K562 (cell line): ENCODE measurements around the gene POT1. TPM values are rescaled to one million over a fixed set of nuclear protein-coding genes. Genes with fewer than 3 reads are reported as not detected.
A peak's percentile ranks its signal among the peaks of the same experiment; 100 is the strongest.

Experiments used
- ATAC-seq: fragments of 200-7000 bp; cut with Tn5 transposase; 3 replicates; pipeline ENCODE4 v1.9.1; 2020; ENCODE audit warnings: moderate library complexity
- BruUV-seq: library from RNA; stranded (reverse); fragments of 400-500 nt; replicated peaks from 2 replicates; lab custom pipeline; 2021; lab: Mats Ljungman, UMichigan
- CTCF ChIA-PET: fragments of 300-600 bp; formaldehyde crosslinking; extraction: SDS; loops from one replicate; lab custom pipeline; 2021; ENCODE audit warnings: low intra/inter-chr PET ratio; lab: Yijun Ruan, JAX
- POLR2A ChIA-PET: fragments of 300-600, 350-650 bp; sonication (Branson Sonifier 250); formaldehyde crosslinking; extraction: SDS; loops from one replicate; lab custom pipeline; 2021; ENCODE audit warnings: antibody characterized with exemption, inconsistent platforms; lab: Yijun Ruan, JAX
- DNase-seq, 4 experiments: peaks; one replicate each; pipeline versions ENCODE4 v3.0.0 to v3.0.0-alpha.2; 2011 to 2018; ENCODE audit warnings: low spot score in 3 of 4, mixed read lengths in 3 of 4; ENCODE audit errors: extremely low read depth in 1 of 4
- FAIRE-seq: peaks from 2 replicates; lab custom pipeline; 2011; peaks lifted over from hg19 to GRCh38; lab: Jason Lieb, UNC
- H2AFZ ChIP-seq: 2 replicates; pipeline ENCODE4 v1.6.0; 2011; ENCODE audit warnings: low read depth, low read length, control low read depth, inconsistent platforms
- H3K27ac ChIP-seq: fragments of 200-600 bp; 3 replicates; pipeline ENCODE4 v1.8.0; 2011; ENCODE audit warnings: low read depth, mild to moderate bottlenecking, control low read depth, inconsistent platforms, low read length, moderate library complexity, mixed read lengths; ENCODE audit errors: extremely low read depth
- H3K27me3 ChIP-seq, 2 experiments: fragments of 300-600 bp in 1 of 2; 2 replicates in 1 of 2; 3 replicates in 1 of 2; pipeline versions ENCODE4 v1.6.0 to v1.8.0; 2011; ENCODE audit warnings: inconsistent platforms in 2 of 2, low read length in 2 of 2, mild to moderate bottlenecking in 1 of 2, mixed read lengths in 1 of 2, moderate library complexity in 1 of 2; ENCODE audit not compliant: control insufficient read depth in 2 of 2, insufficient read depth in 2 of 2
- H3K36me3 ChIP-seq: fragments of 300-600 bp; 3 replicates; pipeline ENCODE4 v1.8.0; 2011; ENCODE audit warnings: mild to moderate bottlenecking, low read length, inconsistent platforms; ENCODE audit not compliant: control insufficient read depth, insufficient read depth
- H3K4me1 ChIP-seq, 2 experiments: fragments of 200-600 bp in 1 of 2; replicated peaks in 1 of 2; 2 replicates in 1 of 2; 3 replicates in 1 of 2; pipeline versions ENCODE4 v1.5.1 to v1.8.0; 2011; ENCODE audit warnings: inconsistent platforms in 2 of 2, low read length in 2 of 2, mild to moderate bottlenecking in 1 of 2, mixed read lengths in 1 of 2, moderate library complexity in 1 of 2; ENCODE audit not compliant: control insufficient read depth in 2 of 2, insufficient read depth in 2 of 2
- H3K4me2 ChIP-seq: 2 replicates; pipeline ENCODE4 v1.6.1; 2011; ENCODE audit warnings: low read length, control low read depth, inconsistent platforms, mixed read lengths; ENCODE audit not compliant: insufficient read depth
- H3K4me3 ChIP-seq: fragments of 200-600 bp; sonication (generic), shearing (Covaris generic); 2 replicates; pipeline ENCODE4 v1.5.1; 2016; ENCODE audit warnings: control low read depth, inconsistent platforms
- H3K79me2 ChIP-seq: fragments of 200-600 bp; 3 replicates; pipeline ENCODE4 v1.8.0; 2011; ENCODE audit warnings: low read length, inconsistent platforms; ENCODE audit not compliant: control insufficient read depth, insufficient read depth
- H3K9ac ChIP-seq, 2 experiments: 2 replicates each; pipeline versions ENCODE4 v1.6.0 to v1.6.1; 2011; ENCODE audit warnings: low read depth in 2 of 2, low read length in 2 of 2, control low read depth in 1 of 2, inconsistent platforms in 1 of 2, mild to moderate bottlenecking in 1 of 2, mixed read lengths in 1 of 2; ENCODE audit not compliant: insufficient read depth in 1 of 2
- H3K9me1 ChIP-seq: one replicate; pipeline ENCODE4 v1.6.0; 2011; ENCODE audit warnings: inconsistent platforms, mild to moderate bottlenecking, low read length, moderate library complexity; ENCODE audit not compliant: control insufficient read depth, insufficient read depth
- H3K9me3 ChIP-seq: replicated peaks from 2 replicates; pipeline ENCODE4 v1.5.1; 2011; ENCODE audit warnings: low read depth, low read length, inconsistent platforms; ENCODE audit not compliant: control insufficient read depth, insufficient read depth
- H4K20me1 ChIP-seq: replicated peaks from 2 replicates; pipeline ENCODE4 v1.6.1; 2011; ENCODE audit warnings: low read length, inconsistent platforms, mixed read lengths; ENCODE audit not compliant: control insufficient read depth, insufficient read depth
- C11orf30 ChIP-seq: fragments of 450-650 bp; IDR thresholded peaks from 2 replicates; pipeline ENCODE4 v1.6.1; 2016; ENCODE audit warnings: low read depth, mild to moderate bottlenecking
- ESRRA ChIP-seq: fragments of 450-650 bp; IDR thresholded peaks from 2 replicates; pipeline ENCODE4 v1.6.1; 2014; ENCODE audit warnings: low read depth, mild to moderate bottlenecking, moderate library complexity, borderline replicate concordance
- GTF2E2 ChIP-seq: fragments of 200-800 bp; sonication (Bioruptor generic); IDR thresholded peaks from 2 replicates; pipeline ENCODE4 v1.6.1; 2016; ENCODE audit warnings: missing genetic modification characterization, missing compliant biosample characterization
- MAFF ChIP-seq: IDR thresholded peaks from 2 replicates; pipeline ENCODE4 v1.6.1; 2012; ENCODE audit warnings: low read length, improper control_type of control experiment
- MAFK ChIP-seq: IDR thresholded peaks from 2 replicates; pipeline ENCODE4 v1.6.1; 2011; ENCODE audit warnings: low read length, improper control_type of control experiment
- TAL1 ChIP-seq: fragments of 450-650 bp; IDR thresholded peaks from 2 replicates; pipeline ENCODE4 v1.6.1; 2016; ENCODE audit warnings: mild to moderate bottlenecking
- XRCC4 ChIP-seq: IDR thresholded peaks from one replicate; pipeline ENCODE4 v1.6.1; 2011; ENCODE audit not compliant: insufficient read depth, insufficient read length; ENCODE audit errors: extremely low read depth
- ZNF184 ChIP-seq: sonication (generic); formaldehyde crosslinking; IDR thresholded peaks from 2 replicates; pipeline ENCODE4 v1.5.0; 2020; ENCODE audit warnings: missing genetic modification reagents
- ZNF316 ChIP-seq: fragments of 450-650 bp; IDR thresholded peaks from 2 replicates; pipeline ENCODE4 v1.6.1; 2016
- WGBS: fragments of 100-300 bp; shearing (Covaris generic); methylation state at CpG from one replicate; pipeline ENCODE4 v1.1.6; 2016; ENCODE audit warnings: low coverage, mixed read lengths; ENCODE audit not compliant: insufficient coverage; ENCODE audit errors: missing lambda C conversion rate; 5-methylcytosine and 5-hydroxymethylcytosine counted together
- in situ Hi-C: fragments of 300-500 bp; cut with MboI; formaldehyde crosslinking; loops from 4 replicates; pipeline ENCODE4 v1.15.0; 2018; ENCODE audit warnings: inconsistent platforms, mixed read lengths
- intact Hi-C: fragments of 100-400 bp; cut with micrococcal nuclease; formaldehyde crosslinking; loops from 2 replicates; pipeline ENCODE4 v1.14.2; 2022
- polyA plus RNA-seq, 8 experiments: library from polyadenylated mRNA; depleted of rRNA in 4 of 8; stranded (reverse) in 5 of 8; unstranded in 3 of 8; fragments of >200 nt; fragmentation: Nextera tagmentation in 2 of 8; fragmentation: Illumina TruSeq in 1 of 8; extraction: Ambion mirVana in 2 of 8; extraction: Trizol in 1 of 8; gene quantifications; 2 replicates each; pipeline versions ENCODE4 v1.2.1 to v1.2.3, GENCODE V29; 2011 to 2014; ENCODE audit warnings: inconsistent platforms in 1 of 8, missing spikeins in 1 of 8
- total RNA-seq, 7 experiments: library from RNA; depleted of rRNA in 6 of 7; stranded (reverse); fragments of >200 nt in 6 of 7; fragmentation: Illumina TruSeq in 2 of 7; extraction: Trizol in 2 of 7; gene quantifications; 2 replicates each; pipeline versions ENCODE4 v1.2.1 to v1.2.3, GENCODE V29; 2011 to 2021; ENCODE audit warnings: low replicate concordance in 1 of 7

The POT1 gene
- total and polyA plus RNA-seq, 9 of the 15 experiments (the other 6 are each of a cell fraction or from before 2014, with no cell fraction given), result 37.9 to 140 (median 63.6) TPM

- CTCF ChIA-PET, result no interaction called here
- no peak for ATAC-seq
- no peak overlapping the region for H3K27ac ChIP-seq
These were observed 36.3 kb downstream of the POT1 start for GRCh38 chr7:124893140-124893827.

GRCh38 chr7:124887247-124887646 is 42.4 kb downstream of the POT1 start:
- Histone ChIP-seq H4K20me1 (no peaks in the 10 kb centered on the region), H2AFZ (no peak overlapping the region), H3K9me3 (no peaks in the 10 kb centered on the region), H3K4me3 (no peak overlapping the region)
- no peak for FAIRE-seq
- CTCF ChIA-PET, result no interaction called here
- no TSS peak for BruUV-seq
- TF ChIP-seq MAFF, result peak; percentile 47
- peak; percentile 82 for TF ChIP-seq ZNF316
- TF ChIP-seq ESRRA, result no peak
- TF ChIP-seq MAFK, result peak; percentile 12; the same call in 1 of the 2 replicates
- TF ChIP-seq C11orf30, result peak; percentile 51; the same call in 1 of the 2 replicates
- TF ChIP-seq GTF2E2 (tag), result no peak
- TF ChIP-seq, all 486 proteins: peak for 4
- 95% methylated on average over 3 of the region's 3 CpGs for WGBS
- H3K27ac ChIP-seq, result no peak overlapping the region
- H3K36me3 ChIP-seq, result peaks cover 25% of the 10 kb centered on the region
- in situ Hi-C loops, result no loop called here
- DNase-seq, result no peak
- POLR2A ChIA-PET, result no interaction called here
- H3K9ac ChIP-seq, result no peak overlapping the region
- H3K27me3 ChIP-seq, result no peaks in the 10 kb centered on the region
- H3K9me1 ChIP-seq, result no peaks in the 10 kb centered on the region
- no peak overlapping the region for H3K4me2 ChIP-seq
- ATAC-seq, result no peak
- no peaks in the 10 kb centered on the region for H3K79me2 ChIP-seq
- intact Hi-C loops, result no loop called here
- no peaks in the 10 kb centered on the region for H3K4me1 ChIP-seq

More at GRCh38 chr7:124893140-124893827, 36.3 kb downstream of the POT1 start:
- Histone ChIP-seq H3K79me2 (no peaks in the 10 kb centered on the region), H3K36me3 (peaks cover 47% of the 10 kb centered on the region), H3K4me3 (no peak overlapping the region), H3K9ac (no peak overlapping the region), H3K4me1 (no peaks in the 10 kb centered on the region), H3K27me3 (no peaks in the 10 kb centered on the region), H4K20me1 (no peaks in the 10 kb centered on the region), H3K9me3 (no peaks in the 10 kb centered on the region), H2AFZ (no peak overlapping the region), H3K4me2 (no peak overlapping the region), H3K9me1 (no peaks in the 10 kb centered on the region)
- in situ Hi-C loops (no loop called here), intact Hi-C loops (no loop called here)
- no TSS peak for BruUV-seq
- TF ChIP-seq ZNF184 (CRISPR knock-in tag) (no peak), XRCC4 (no peak), TAL1 (no peak)
- WGBS, result 9% methylated on average over 1 of the region's 1 CpG
- FAIRE-seq (peak; percentile 15), DNase-seq (no peak)
- POLR2A ChIA-PET, result interaction anchor here (0.5 to 1.4 kb wide), 3 partner anchors 18 to 36 kb away, joined by 3 to 4 read pairs (median 4); partner anchors contain the start of gene POT1
